HEK293 (cell line): Measurements from ENCODE around the gene PLEKHG5.

Experiments
- TF ChIP-seq, protein P1 (sequence below): fragments of 450-650 bp; formaldehyde crosslinking; IDR thresholded peaks from 2 replicates; pipeline ENCODE4 v1.5.1; 2016; ENCODE audit warnings: missing biosample characterization, missing genetic modification characterization, low read depth
- TF ChIP-seq, protein P2 (sequence below): fragments of 450-650 bp; formaldehyde crosslinking; IDR thresholded peaks from 2 replicates; pipeline ENCODE4 v1.5.1; 2016; ENCODE audit warnings: missing biosample characterization, missing genetic modification characterization

DNA sequence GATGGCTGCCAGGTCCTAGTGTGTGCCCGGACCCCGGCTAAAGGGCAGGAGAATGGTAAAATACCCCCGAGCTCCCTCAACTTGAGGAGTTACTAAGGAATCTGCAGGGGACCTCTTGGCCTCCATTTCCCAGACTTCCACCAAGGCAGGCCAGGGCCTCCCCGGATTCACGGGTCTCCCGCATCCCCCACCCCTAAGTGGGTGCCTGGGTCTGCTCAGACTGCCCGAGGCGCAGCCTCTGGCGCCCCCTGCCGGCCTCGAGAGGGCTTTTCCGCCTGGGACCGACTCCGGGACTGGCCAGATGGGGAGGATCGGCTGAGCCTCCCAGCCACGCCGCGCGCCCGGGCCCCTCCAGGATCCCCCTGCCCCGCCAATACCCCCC lies 1.7 kb downstream of the PLEKHG5 start:
- TF ChIP-seq, protein P1, sequence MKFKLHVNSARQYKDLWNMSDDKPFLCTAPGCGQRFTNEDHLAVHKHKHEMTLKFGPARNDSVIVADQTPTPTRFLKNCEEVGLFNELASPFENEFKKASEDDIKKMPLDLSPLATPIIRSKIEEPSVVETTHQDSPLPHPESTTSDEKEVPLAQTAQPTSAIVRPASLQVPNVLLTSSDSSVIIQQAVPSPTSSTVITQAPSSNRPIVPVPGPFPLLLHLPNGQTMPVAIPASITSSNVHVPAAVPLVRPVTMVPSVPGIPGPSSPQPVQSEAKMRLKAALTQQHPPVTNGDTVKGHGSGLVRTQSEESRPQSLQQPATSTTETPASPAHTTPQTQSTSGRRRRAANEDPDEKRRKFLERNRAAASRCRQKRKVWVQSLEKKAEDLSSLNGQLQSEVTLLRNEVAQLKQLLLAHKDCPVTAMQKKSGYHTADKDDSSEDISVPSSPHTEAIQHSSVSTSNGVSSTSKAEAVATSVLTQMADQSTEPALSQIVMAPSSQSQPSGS (tag by site-specific recombination): no peak
- TF ChIP-seq, protein P2, sequence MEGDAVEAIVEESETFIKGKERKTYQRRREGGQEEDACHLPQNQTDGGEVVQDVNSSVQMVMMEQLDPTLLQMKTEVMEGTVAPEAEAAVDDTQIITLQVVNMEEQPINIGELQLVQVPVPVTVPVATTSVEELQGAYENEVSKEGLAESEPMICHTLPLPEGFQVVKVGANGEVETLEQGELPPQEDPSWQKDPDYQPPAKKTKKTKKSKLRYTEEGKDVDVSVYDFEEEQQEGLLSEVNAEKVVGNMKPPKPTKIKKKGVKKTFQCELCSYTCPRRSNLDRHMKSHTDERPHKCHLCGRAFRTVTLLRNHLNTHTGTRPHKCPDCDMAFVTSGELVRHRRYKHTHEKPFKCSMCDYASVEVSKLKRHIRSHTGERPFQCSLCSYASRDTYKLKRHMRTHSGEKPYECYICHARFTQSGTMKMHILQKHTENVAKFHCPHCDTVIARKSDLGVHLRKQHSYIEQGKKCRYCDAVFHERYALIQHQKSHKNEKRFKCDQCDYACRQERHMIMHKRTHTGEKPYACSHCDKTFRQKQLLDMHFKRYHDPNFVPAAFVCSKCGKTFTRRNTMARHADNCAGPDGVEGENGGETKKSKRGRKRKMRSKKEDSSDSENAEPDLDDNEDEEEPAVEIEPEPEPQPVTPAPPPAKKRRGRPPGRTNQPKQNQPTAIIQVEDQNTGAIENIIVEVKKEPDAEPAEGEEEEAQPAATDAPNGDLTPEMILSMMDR (tag by site-specific recombination): peak; percentile 89
